ENCODE measurements around the gene GRIK4. TPM values are rescaled to one million over a fixed set of nuclear protein-coding genes. Genes with fewer than 3 reads are reported as not detected.

Gene GRIK4
- total RNA-seq, 1 donor from 2014 or later = 0.36 TPM

DNA sequence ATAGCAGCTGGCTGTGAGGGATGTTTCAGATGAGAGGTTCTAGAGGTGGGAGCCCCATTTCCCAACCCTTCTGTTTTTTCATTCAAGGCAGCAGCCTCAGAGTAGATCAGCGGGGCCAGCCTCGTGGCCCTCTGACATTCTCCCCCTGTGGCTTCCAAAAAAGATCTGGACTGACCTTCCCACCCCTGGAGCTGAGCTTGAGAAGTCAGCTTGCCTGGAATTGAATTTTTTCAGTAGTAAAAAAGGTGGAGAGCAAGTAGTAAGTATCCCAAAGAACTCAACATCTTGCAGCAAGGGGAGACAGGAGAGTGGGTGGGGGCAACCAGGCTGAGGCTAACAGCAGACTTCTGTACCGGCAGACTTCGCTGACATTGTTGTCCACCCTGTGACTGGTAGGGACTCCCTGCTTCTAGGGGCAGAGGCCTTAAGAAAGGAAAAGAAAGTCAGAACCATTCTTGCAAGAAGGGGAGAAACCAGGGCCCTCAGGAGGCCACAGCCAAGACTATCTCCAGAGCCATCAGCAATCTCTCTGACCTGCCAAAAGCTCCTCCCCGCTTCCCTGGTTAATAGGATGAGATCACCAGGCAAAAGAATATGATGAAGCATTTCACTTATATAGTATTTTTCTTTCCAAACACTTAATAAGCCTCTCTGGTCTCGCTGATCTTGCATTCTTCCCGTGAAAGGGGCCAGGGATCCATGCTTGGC is 2.0 kb upstream of the GRIK4 start:
- Histone ChIP-seq H3K4me1 (no peaks in the 10 kb centered on the region), H3K27me3 (peaks cover 40% of the 10 kb centered on the region), H3K4me2 (no peak overlapping the region), H3K79me2 (ENCODE audit: low read depth) (no peaks in the 10 kb centered on the region), H3F3A (ENCODE audit: low read depth) (no peaks in the 10 kb centered on the region), H3K27ac (no peak overlapping the region), H2AFZ (replicated peaks) (no peak overlapping the region), H3K9ac (no peak overlapping the region), H3K9me3 (ENCODE audit: low read depth) (no peaks in the 10 kb centered on the region), H3K4me3 (no peak overlapping the region), H3K36me3 (no peaks in the 10 kb centered on the region), H4K20me1 (ENCODE audit: low read depth) (no peaks in the 10 kb centered on the region)
- H3K27me3 Mint-ChIP-seq (ENCODE audit: insufficient read depth, low read depth) = peaks cover 17% of the 10 kb centered on the region
- no peaks in the 10 kb centered on the region for H3K9me3 Mint-ChIP-seq
- DNase-seq (ENCODE audit: low spot score) = no peak
- H3K36me3 Mint-ChIP-seq = no peaks in the 10 kb centered on the region
- no peak for TF ChIP-seq EZH2 (IDR thresholded peaks at IDR 0.05)
- no peak for TF ChIP-seq EZH2phosphoT487 (IDR thresholded peaks at IDR 0.05)
- TF ChIP-seq, protein P1, sequence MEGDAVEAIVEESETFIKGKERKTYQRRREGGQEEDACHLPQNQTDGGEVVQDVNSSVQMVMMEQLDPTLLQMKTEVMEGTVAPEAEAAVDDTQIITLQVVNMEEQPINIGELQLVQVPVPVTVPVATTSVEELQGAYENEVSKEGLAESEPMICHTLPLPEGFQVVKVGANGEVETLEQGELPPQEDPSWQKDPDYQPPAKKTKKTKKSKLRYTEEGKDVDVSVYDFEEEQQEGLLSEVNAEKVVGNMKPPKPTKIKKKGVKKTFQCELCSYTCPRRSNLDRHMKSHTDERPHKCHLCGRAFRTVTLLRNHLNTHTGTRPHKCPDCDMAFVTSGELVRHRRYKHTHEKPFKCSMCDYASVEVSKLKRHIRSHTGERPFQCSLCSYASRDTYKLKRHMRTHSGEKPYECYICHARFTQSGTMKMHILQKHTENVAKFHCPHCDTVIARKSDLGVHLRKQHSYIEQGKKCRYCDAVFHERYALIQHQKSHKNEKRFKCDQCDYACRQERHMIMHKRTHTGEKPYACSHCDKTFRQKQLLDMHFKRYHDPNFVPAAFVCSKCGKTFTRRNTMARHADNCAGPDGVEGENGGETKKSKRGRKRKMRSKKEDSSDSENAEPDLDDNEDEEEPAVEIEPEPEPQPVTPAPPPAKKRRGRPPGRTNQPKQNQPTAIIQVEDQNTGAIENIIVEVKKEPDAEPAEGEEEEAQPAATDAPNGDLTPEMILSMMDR (IDR thresholded peaks at IDR 0.05) = no peak
- peak overlapping the region; percentile 47 for H3K4me3 Mint-ChIP-seq
- peak overlapping the region; percentile 78 for H3K27ac Mint-ChIP-seq
- peaks cover 2% of the 10 kb centered on the region for H3K4me1 Mint-ChIP-seq

DNA sequence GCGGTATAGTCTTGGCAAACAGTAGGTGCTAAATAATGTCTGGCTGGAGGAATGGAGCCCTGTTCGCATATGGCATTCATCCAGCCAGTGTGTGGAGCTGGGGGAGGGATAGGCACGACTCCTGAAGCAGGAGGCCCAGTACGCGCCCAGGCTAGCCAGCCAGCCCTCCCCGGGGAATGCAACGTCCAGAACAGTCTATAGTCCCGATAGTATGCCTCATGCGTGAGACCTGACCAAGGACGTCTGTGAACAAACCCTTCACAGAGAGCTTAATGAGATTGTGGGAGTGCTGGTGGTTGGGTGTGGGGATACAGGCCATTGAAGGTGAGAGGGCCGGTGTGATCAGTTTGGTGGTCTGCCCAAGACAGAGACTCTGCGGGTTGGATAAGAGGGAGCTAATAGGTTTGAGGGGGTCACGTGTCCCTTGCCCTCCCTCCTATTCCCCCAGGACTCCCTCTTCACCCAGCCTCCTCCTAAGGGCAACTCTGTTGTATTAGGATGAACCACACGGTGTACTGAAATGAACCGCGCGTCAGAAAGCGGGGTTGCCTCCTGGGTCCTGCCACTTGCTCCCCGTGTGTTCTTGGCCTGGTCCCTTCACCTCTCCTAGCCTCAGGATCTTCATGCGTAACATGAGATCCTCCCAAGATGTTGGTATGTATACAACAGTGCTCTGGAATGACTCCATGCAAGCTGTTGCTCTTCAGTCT is 987 bp upstream of the GRIK4 start:
- peaks cover 21% of the 10 kb centered on the region for H3K27me3 Mint-ChIP-seq (ENCODE audit: insufficient read depth, low read depth)
- peaks cover 4% of the 10 kb centered on the region for H3K4me1 Mint-ChIP-seq
- Histone ChIP-seq H3K4me1 (no peaks in the 10 kb centered on the region), H3F3A (ENCODE audit: low read depth) (no peaks in the 10 kb centered on the region), H3K4me2 (no peak overlapping the region), H4K20me1 (ENCODE audit: low read depth) (no peaks in the 10 kb centered on the region), H3K27me3 (peaks cover 40% of the 10 kb centered on the region), H3K27ac (no peak overlapping the region), H2AFZ (replicated peaks) (no peak overlapping the region), H3K9ac (no peak overlapping the region), H3K9me3 (ENCODE audit: low read depth) (no peaks in the 10 kb centered on the region), H3K4me3 (peak overlapping the region; percentile 47), H3K79me2 (ENCODE audit: low read depth) (no peaks in the 10 kb centered on the region), H3K36me3 (no peaks in the 10 kb centered on the region)
- H3K27ac Mint-ChIP-seq = peak overlapping the region; percentile 4
- no peaks in the 10 kb centered on the region for H3K36me3 Mint-ChIP-seq
- no peak for DNase-seq (ENCODE audit: low spot score)
- no peak for TF ChIP-seq EZH2phosphoT487 (IDR thresholded peaks at IDR 0.05)
- TF ChIP-seq, protein P1 (IDR thresholded peaks at IDR 0.05) = no peak
- TF ChIP-seq EZH2 (IDR thresholded peaks at IDR 0.05) = no peak
- peak overlapping the region; percentile 81 for H3K4me3 Mint-ChIP-seq
- no peaks in the 10 kb centered on the region for H3K9me3 Mint-ChIP-seq

DNA sequence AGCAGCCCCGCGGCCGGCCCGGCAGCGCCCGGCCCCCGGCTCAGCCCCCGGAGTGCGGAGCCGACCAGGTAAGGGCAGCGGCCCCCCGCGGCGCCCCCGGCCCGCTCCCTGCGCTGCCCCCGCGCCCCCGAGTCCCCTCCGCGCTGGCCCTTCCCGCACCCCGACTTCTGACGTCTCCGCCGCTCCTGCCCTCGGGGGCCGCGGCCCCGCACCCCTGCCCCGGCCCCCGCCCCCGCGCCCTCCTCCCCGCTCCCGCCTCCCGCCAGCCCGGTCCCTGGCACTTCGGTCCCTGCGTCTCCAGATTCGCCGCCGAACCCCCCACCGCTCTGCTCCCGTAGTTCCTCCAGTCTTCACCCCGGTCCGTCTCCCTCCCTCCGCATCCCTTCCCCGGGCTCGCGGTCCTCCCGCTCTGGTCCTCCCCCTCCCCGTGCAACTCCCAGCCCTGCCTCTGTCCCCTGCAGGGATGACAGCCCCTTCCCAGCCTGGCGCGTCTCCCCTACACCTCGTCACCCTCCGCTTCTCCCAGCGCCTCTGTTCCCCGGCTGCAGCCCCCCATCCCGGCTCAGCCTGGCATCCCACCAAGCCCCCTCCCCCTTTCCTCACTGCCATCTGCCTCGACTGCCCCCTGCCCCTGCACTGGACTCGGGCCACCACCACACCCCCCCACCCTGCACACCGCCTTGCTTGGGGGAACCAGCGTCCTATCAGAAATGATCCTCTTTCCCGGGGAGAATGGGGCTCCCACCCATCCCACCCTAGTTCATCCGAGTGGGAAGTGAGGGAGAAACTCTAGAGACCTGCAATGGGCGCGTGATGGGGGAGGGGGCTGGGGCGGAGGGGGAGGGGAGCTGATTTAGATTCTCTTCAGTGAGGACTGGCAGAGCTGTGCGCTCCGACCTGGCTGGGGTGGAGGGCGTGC is 531 bp downstream of the GRIK4 start:
- peak overlapping the region; percentile 79 for H3K4me3 Mint-ChIP-seq
- DNase-seq (ENCODE audit: low spot score) = peak; percentile 27
- peak overlapping the region; percentile 87 for H3K4me2 ChIP-seq

More for the DNA sequence above, 531 bp downstream of the GRIK4 start:
- Histone ChIP-seq H2AFZ (replicated peaks) (peak overlapping the region; percentile 50), H3K27ac (no peak overlapping the region), H3F3A (ENCODE audit: low read depth) (no peaks in the 10 kb centered on the region), H3K79me2 (ENCODE audit: low read depth) (no peaks in the 10 kb centered on the region), H3K4me3 (peak overlapping the region; percentile 56), H3K9ac (no peak overlapping the region), H3K4me1 (peaks cover 8% of the 10 kb centered on the region), H3K9me3 (ENCODE audit: low read depth) (no peaks in the 10 kb centered on the region), H3K36me3 (no peaks in the 10 kb centered on the region), H4K20me1 (ENCODE audit: low read depth) (no peaks in the 10 kb centered on the region), H3K27me3 (peaks cover 40% of the 10 kb centered on the region)
- Mint-ChIP-seq H3K9me3 (no peaks in the 10 kb centered on the region), H3K27me3 (ENCODE audit: insufficient read depth, low read depth) (peaks cover 28% of the 10 kb centered on the region), H3K4me1 (peaks cover 14% of the 10 kb centered on the region), H3K27ac (no peak overlapping the region), H3K36me3 (no peaks in the 10 kb centered on the region)
- no peak for TF ChIP-seq EZH2 (IDR thresholded peaks at IDR 0.05)
- TF ChIP-seq, protein P1 (IDR thresholded peaks at IDR 0.05) = no peak
- TF ChIP-seq EZH2phosphoT487 (IDR thresholded peaks at IDR 0.05) = no peak
